Loucy (cell line): ENCODE data around the gene PLPP1.

Experiments
- H2AFZ ChIP-seq: fragments of 200-600 bp; sonication (generic); 2 replicates; pipeline ENCODE4 v1.6.0; 2016; ENCODE audit warnings: antibody characterized with exemption, mild to moderate bottlenecking, low read length, moderate library complexity
- H3F3A ChIP-seq: fragments of 200-600 bp; 2 replicates; pipeline ENCODE4 v1.6.0; 2016; ENCODE audit warnings: antibody characterized with exemption, low read depth, mild to moderate bottlenecking
- H3K27me3 ChIP-seq: fragments of 200-600 bp; sonication (generic); 2 replicates; pipeline ENCODE4 v1.6.1; 2014; ENCODE audit warnings: low read length, mild to moderate bottlenecking; ENCODE audit not compliant: insufficient read depth, poor library complexity, severe bottlenecking
- H3K36me3 ChIP-seq: fragments of 200-600 bp; sonication (generic); 2 replicates; pipeline ENCODE4 v1.6.1; 2016; ENCODE audit warnings: low read length; ENCODE audit not compliant: insufficient read depth
- H3K4me1 ChIP-seq: fragments of 200-600 bp; sonication (generic); 2 replicates; pipeline ENCODE4 v1.5.1; 2014; ENCODE audit warnings: low read length, mild to moderate bottlenecking; ENCODE audit not compliant: insufficient read depth, poor library complexity, severe bottlenecking
- H3K4me2 ChIP-seq: fragments of 200-600 bp; sonication (generic); 2 replicates; pipeline ENCODE4 v1.6.0; 2014; ENCODE audit warnings: antibody characterized with exemption, low read length, low read depth, mild to moderate bottlenecking; ENCODE audit not compliant: poor library complexity, severe bottlenecking
- H3K4me3 ChIP-seq: fragments of 200-600 bp; sonication (generic); 2 replicates; pipeline ENCODE4 v1.5.1; 2014; ENCODE audit warnings: low read length, mild to moderate bottlenecking, mixed read lengths; ENCODE audit not compliant: poor library complexity, severe bottlenecking
- H3K79me2 ChIP-seq: fragments of 200-600 bp; sonication (generic); 2 replicates; pipeline ENCODE4 v1.6.1; 2014; ENCODE audit warnings: low read length; ENCODE audit not compliant: insufficient read depth
- H3K9ac ChIP-seq: fragments of 200-600 bp; sonication (generic); 2 replicates; pipeline ENCODE4 v1.6.0; 2014; ENCODE audit warnings: mild to moderate bottlenecking, low read depth, low read length, moderate library complexity; ENCODE audit not compliant: poor library complexity, severe bottlenecking
- H3K9me2 ChIP-seq: fragments of 200-600 bp; sonication (generic); replicated peaks from 2 replicates; pipeline ENCODE4 v1.6.1; 2016; ENCODE audit warnings: low read depth, low read length, mixed read lengths
- H3K9me3 ChIP-seq: fragments of 200-600 bp; sonication (generic); 2 replicates; pipeline ENCODE4 v1.6.1; 2014; ENCODE audit warnings: mild to moderate bottlenecking, antibody characterized with exemption, low read length, low read depth; ENCODE audit not compliant: insufficient read depth
- H4K20me1 ChIP-seq: fragments of 200-600 bp; sonication (generic); 2 replicates; pipeline ENCODE4 v1.6.0; 2014; ENCODE audit warnings: antibody characterized with exemption, low read length, mild to moderate bottlenecking; ENCODE audit not compliant: insufficient read depth, poor library complexity, severe bottlenecking
- CTCF ChIP-seq: fragments of 200-600 bp; sonication (generic); conservative IDR thresholded peaks from 2 replicates; pipeline ENCODE4 v1.5.1; 2014; ENCODE audit warnings: mild to moderate bottlenecking, antibody characterized with exemption, low read length
- EZH2phosphoT487 ChIP-seq: fragments of 200-600 bp; IDR thresholded peaks from 2 replicates; pipeline ENCODE4 v1.6.1; 2018; ENCODE audit warnings: antibody characterized with exemption, mild to moderate bottlenecking, moderate library complexity, borderline replicate concordance

PLPP1 gene

DNA sequence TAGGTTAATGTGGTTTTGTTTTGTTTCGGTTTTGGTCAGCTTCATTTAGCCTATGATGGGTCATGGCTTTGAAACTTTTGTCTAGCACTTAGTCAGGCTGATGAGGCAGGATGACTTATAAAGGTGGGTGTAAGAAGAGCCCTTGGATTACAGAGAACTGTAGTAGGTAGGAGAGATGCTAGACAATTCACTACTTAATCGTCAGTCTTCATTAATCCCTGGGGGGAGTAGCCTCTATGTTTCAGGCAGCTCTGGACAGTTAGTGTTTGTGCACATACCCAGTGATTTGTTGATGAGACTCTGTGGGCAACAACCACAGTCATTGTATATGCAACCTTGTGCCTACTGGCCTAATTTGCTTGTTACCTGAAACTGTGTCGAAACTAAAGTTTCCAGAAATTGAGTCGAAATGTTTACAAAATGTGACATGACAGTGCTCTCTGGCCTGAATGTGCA lies 113.7 kb downstream of the PLPP1 start:
- H3K79me2 ChIP-seq = no peaks in the 10 kb centered on the region
- H3K9ac ChIP-seq = no peak overlapping the region
- no peak overlapping the region for H2AFZ ChIP-seq
- H3K36me3 ChIP-seq = peaks cover 80% of the 10 kb centered on the region
- H3K4me3 ChIP-seq = no peak overlapping the region
- H3K27me3 ChIP-seq = no peaks in the 10 kb centered on the region
- no peaks in the 10 kb centered on the region for H3K9me2 ChIP-seq
- TF ChIP-seq EZH2phosphoT487 (no peak), CTCF (no peak)
- H3K4me2 ChIP-seq = no peak overlapping the region
- H3K9me3 ChIP-seq = no peaks in the 10 kb centered on the region
- peaks cover 8% of the 10 kb centered on the region for H3K4me1 ChIP-seq
- H4K20me1 ChIP-seq = no peaks in the 10 kb centered on the region
- no peaks in the 10 kb centered on the region for H3F3A ChIP-seq

- Histone ChIP-seq H3K4me3 (no peak overlapping the region), H3K27me3 (no peaks in the 10 kb centered on the region)
These were observed 115.5 kb downstream of the PLPP1 start for GRCh38 chr5:55418994-55419968.

DNA sequence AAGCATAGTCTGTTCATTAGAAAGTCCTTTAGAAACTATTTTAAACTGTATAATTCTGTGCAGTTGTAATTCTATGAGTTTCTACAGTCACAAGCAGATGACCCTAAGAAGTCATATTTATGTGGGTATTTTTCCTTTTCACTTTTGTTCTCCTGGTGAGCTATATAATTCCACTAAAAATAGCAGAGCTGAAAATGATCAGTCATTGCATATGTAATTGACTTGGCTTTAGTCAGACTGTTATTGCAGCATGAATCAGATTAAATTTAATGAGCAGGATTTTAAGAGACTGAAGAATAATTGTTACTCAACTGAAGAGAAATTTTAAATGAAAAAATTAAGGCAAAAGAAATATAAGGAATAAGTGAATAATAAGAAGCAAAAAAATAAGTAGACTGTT lies 118.5 kb downstream of the PLPP1 start:
- no peaks in the 10 kb centered on the region for H3K9me3 ChIP-seq
- H2AFZ ChIP-seq = no peak overlapping the region
- H3F3A ChIP-seq = no peaks in the 10 kb centered on the region
- H3K79me2 ChIP-seq = no peaks in the 10 kb centered on the region
- no peaks in the 10 kb centered on the region for H3K27me3 ChIP-seq
- TF ChIP-seq EZH2phosphoT487 = no peak
- no peak for TF ChIP-seq CTCF
- H3K9me2 ChIP-seq = no peaks in the 10 kb centered on the region
- H3K9ac ChIP-seq = no peak overlapping the region
- H3K4me2 ChIP-seq = no peak overlapping the region
- H3K4me3 ChIP-seq = no peak overlapping the region
- peaks cover 70% of the 10 kb centered on the region for H3K36me3 ChIP-seq
- no peaks in the 10 kb centered on the region for H4K20me1 ChIP-seq
- peaks cover 8% of the 10 kb centered on the region for H3K4me1 ChIP-seq

More at GRCh38 chr5:55418994-55419968, 115.5 kb downstream of the PLPP1 start:
- Histone ChIP-seq H3K9me3 (no peaks in the 10 kb centered on the region), H3K4me1 (peaks cover 8% of the 10 kb centered on the region), H3K4me2 (no peak overlapping the region), H3F3A (no peaks in the 10 kb centered on the region), H3K79me2 (no peaks in the 10 kb centered on the region), H3K9ac (no peak overlapping the region), H3K36me3 (peaks cover 77% of the 10 kb centered on the region), H4K20me1 (no peaks in the 10 kb centered on the region), H2AFZ (no peak overlapping the region), H3K9me2 (no peaks in the 10 kb centered on the region)
- TF ChIP-seq EZH2phosphoT487 (no peak), CTCF (no peak)
